NT2/D1 (cell line): ENCODE results near the gene USP44.
"Not testable (repeated sequence)": the region's sequence is repeated elsewhere in the genome, so short reads cannot be mapped to it uniquely, and the experiment has no call there.

Experiments
- SUZ12 ChIP-seq: IDR thresholded peaks from 2 replicates; pipeline ENCODE4 v1.6.1; 2011; ENCODE audit not compliant: insufficient read length, insufficient read depth; ENCODE audit errors: extremely low read depth
- YY1 ChIP-seq: IDR thresholded peaks from 2 replicates; pipeline ENCODE4 v1.6.1; 2011; ENCODE audit not compliant: insufficient read length, insufficient read depth
- ZNF274 ChIP-seq: IDR thresholded peaks from 2 replicates; pipeline ENCODE4 v1.6.1; 2011; ENCODE audit warnings: mild to moderate bottlenecking, low read depth, low read length

DNA sequence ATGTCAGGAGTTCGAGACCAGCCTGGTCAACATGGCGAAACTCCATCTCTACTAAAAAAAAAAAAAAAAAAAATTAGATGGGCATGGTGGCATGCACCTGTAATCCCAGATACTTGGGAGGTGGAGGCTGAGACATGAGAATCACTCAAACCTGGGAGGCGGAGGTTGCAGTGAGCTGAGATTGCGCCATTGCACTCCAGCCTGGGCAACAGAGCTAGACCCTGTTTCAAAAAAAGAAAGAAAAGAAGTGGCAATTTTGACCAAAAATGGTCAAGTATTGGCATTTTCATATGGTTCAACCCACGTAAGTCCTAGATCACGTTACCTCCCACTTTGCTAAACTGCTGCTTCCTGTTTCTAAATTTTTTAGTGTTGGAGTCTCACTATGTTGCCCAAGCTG is 68.7 kb downstream of the USP44 start:
- TF ChIP-seq ZNF274, YY1, SUZ12: not testable (repeated sequence)
